Skin of body (tissue), 2 donors: Measurements from ENCODE around the gene CLN6. TPM values are rescaled to one million over a fixed set of nuclear protein-coding genes. Genes with fewer than 3 reads are reported as not detected.
"Not testable (repeated sequence)": the region's sequence is repeated elsewhere in the genome, so short reads cannot be mapped to it uniquely, and the experiment has no call there.

ENCODE experiments used
- DNase-seq: peaks from one replicate; lab custom pipeline; 2025; lab: John Stamatoyannopoulos, UW
- total RNA-seq: library from RNA; depleted of rRNA; stranded (reverse); fragments of >200 nt; gene quantifications from one replicate; pipeline ENCODE4 v1.2.3, GENCODE V29; 2014

Gene CLN6
- total RNA-seq, 1 donor from 2014 or later, result 15.3 TPM

DNA sequence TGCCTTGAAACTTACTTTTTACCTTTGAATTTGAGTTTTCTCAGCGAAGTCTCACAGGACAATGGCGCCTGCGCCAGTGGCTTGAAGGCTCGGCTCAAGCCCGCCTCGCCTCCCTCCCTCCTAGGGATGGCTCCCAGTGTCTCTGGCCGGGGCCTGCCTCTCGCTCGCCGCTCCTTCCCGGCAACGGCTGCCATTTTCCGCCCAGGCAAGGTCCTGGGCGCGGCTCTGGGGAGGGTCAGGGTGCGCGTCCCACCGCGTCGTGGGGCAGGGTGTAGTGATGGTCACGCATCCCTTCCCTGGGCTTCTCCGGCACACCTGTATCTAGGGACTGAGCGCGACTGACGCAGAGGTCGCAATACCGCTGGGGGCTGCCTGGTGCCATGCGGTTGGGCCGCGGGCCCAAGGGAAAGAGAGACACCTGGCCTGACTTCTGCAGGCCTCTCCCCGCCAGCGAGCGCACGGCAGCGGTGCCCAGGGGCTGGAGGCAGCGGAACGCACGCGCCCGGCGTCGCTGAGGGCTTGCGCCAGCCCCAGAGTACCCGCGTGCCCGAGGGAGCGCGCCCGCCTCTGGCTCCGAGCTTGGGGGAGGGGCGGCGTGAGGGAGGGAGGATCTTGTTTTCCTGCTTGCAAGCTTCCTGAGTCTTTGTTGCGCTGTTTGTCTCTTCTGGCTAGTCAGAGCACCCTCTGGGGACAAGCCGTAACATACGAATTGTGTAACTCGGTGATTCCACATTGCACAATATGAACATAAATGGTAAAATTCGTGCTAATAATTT, 27.3 kb upstream of the CLN6 start:
- DNase-seq, result peak; percentile 75

DNA sequence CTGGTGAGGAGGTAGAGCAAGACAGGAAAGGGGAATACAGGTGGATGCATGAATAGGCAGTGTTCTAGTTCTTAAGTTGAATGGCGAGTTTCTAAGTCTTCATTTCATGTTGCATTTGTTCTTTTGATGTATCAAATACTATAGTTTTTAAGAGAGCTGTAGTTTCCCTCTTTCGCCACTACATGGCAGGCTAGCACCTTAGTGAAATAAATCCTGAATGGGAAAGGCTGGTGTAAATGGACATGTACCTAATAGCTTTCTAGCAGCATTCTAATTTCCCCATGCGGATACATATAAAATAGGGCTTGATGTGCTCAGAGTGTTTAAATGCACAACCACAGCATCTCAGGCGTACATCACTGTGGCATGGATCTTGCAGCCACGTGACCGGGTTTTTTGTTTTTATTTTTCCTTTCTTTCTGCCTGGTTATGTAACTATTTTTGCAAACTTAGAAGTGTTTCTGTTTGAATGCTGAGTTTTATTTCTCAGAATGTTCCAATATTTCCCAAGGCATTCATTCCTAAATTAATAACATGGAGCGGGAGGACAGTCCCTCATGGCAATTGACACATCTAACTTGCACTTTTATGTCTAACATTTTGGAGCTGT, 23.5 kb upstream of the CLN6 start:
- peak; percentile 64 for DNase-seq

DNA sequence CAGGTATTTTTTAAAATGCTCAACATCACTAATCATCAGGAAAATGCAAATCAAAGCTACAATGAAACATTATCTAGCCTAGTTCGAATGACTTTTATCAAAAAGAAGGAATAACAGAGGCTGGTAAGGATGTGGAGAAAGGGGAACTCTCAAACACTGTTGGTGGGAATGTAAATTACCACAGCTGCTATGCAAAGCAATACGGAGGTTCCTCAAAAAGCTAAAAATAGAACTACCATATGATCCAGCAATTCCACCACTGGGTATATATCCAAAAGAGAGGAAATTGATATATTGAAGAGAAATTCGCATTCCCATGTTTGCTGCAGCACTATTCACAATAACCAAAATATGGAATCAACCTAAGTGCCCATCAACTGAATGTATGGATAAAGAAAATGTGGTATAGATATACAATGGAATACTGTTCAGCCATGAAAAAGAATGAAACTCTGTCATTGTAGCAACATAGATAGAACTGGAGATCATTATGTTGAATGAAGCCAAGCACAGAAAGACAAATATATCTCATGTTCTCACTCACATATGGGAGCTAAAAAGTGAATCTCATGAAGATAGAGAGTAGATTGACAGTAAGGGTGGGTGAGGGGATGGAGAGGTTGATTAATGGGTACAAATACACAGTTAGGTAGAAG, 19.7 kb upstream of the CLN6 start:
- no peak for DNase-seq

DNA sequence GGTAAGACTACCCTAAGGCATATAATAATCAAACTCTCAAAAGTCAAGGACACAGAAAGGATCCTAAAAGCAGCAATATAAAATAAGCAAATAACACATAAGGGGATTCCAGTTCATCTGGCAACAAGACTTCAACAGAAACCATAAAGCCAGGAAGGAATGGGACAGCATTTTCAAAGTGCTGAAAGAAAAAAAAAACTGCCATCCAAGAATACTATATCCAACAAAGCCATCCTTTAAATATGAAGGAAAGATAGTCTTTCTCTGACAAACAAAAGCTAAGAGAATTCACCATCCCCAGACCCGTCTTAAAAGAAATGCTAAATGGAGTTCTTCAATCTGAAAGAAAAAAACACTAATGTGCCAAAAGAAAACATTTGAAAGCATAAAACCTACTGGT, 14.7 kb upstream of the CLN6 start:
- no peak for DNase-seq

DNA sequence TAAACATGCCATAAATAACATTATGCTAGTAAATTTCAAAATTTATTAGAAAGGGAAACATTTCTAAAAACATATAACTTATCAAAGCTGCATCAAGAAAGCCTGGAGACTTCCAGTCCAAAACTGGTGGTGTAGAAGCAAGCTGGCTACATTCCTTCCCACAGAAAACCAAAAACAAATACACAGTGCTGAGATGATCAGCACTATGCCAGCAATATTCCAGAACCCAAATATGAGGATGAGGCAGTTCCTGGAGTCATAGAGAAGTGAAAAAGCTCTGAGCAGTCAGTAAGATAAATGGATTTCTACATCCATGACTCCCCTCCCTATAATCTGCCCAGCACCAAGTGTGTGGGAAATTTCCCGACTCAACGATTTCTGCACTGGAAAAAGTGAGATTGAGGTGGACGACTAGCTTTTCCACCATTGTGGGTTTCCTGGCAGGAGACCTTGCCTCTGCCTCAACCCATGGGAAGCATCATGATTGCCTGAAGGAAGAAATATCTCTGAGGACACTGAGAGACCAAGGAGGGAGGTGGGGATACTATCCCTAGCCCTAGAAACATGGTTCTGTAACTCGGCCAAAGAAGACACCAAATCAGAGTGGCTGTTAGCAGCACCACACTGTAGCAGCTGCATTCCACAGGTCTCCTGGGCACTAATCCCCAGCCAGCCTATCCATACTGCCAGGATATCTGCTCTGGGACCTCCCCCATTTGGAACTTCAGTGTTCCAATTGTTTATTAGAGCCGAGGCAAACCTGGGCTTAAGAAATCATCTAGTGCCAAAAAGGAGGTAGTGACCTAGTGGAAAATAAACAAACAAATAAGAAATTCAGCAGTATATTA, 11.8 kb upstream of the CLN6 start:
- no peak for DNase-seq

DNA sequence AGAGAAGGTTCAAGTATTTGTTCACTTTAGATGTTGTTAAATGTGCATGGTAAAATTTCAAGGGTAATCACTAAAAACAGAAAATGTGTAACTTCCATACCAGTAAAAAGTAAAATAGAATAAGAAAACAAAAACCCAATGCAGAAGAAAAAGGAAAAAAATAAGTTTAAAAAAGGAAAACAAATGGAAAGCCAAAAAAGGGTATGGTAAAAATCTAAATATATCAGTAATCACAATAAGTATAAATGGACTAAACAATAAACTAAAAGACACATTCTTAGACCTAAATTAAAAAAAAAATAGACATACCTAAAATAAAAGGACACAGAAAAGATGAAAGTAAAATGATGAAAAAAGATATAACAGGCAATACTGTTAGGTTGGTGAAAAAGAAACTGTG, 9.5 kb upstream of the CLN6 start:
- DNase-seq, result no peak

DNA sequence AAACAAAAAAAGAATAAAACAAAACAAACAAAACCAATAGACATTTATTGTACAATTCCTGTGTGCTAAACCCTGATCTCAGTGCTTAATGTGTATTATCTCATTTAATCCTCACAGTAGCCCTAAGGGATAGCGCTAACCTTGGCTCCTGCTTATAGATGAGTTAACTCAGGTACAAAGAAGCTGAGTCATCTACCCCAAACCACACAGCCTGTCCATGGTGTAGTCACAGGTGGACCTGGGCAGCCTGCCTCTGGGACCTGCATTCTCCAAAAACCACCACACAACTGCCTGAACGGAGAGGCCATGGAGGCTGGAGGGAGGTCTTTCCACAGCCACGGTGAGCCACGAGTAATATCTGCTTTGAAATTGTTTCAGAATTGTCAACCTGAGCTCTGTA, 5.5 kb upstream of the CLN6 start:
- no peak for DNase-seq

DNA sequence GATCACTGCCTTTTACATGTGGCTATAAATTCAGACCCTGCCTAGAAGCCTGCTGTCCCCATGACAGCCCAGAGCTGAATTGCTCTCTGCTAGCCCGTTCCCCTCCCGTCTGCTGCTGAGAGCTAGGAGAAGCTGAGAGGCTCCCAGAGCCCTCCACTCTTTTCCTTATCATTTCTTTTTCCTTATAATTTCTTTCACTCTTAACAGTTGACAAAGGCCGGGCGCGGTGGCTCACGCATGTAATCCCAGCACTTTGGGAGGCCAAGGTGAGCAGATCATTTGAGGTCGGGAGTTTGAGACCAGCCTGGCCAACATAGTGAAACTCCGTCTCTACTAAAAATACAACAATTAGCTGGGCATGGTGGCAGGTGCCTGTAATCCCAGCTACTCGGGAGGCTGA, 5.0 kb upstream of the CLN6 start:
- DNase-seq, result not testable (repeated sequence)

DNA sequence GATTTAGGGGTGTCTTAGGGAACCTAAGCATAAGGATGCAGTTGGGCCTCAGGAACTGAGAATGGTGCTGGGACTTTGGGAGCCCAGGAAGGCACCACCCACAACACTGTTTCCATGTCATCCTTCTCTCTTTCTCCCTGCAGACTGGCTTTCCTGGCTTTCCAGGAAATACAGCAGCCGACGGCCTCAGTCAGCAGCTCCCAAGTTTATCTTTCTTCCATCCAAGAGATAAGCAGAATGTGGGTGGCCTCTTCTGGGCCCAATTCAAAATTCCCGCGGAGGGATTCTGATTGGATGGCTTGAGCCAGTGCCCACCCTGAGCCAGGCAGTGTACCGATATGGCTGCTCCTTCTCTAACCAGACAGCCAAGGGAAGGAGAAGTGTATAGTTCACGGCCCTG, 4.5 kb upstream of the CLN6 start:
- DNase-seq, result no peak

DNA sequence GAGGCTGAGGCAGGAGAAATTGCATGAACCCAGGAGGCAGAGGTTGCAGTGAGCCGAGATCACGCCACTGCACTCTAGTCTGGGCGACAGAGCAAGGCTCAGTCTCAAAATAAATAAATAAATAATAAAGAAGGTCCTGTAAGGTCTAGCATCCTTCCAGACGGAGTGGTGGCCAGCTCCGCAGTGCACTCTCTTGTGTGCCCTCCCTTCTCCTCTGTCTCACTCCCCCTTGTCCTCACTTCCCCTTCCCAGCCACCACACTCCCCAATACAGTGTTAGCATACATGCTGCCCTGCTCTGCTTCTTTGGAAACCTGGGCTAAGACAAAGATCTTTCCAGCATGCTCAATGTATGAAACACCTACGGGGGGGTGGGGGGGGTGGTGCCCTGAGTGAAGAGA, 3.4 kb upstream of the CLN6 start:
- DNase-seq, result no peak

DNA sequence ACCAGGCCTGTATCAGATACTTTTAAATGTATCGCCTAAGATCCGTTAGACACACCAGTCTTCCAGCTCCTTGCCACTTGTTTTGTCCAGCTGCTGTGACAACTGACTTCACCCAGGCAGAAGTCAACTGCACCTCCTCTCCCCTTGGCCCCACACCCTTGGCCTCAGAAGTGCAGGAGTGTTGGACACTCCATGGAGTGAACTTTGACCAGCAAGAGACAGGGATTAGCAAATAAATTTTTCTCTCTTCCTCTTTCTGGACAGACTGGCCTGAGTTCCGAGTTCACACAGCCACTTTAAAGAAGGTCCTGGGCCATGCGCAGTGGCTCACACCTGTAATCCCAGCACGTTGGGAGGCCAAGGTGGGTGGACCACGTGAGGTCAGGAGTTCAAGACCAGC, 2.9 kb upstream of the CLN6 start:
- DNase-seq, result no peak

DNA sequence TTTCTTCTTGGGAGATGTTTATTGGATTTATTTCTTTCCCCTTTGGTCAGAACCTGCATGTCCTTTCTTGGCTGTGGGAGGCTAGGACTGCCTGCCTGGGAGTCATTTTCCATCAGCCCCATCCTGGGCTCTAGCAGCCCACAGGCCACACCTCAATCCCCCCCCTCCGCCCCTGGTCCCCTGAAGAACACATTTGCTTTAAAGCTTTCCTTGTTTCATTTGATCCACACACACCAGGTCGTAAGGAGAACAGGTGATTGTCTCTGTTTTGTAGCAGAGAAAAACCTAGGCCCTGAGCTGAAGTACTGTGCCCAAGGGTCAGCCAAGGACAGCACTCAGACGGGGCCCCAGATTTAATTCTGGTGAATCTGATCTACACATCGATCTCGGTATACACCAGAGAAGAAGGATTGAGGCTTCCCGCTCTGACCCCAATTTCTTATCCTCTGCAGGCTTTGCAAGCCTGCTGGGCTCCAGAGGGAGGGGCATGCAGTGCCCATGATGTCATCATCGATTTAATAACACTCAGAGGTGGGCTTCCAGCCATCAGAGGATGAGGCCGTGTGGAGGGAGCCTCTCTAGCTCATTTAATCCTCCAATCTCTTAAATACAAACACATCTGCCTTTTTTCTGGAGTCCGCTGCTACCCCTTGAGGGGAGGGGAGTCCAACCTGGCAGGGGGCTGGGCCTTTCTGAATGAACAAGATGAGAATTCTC, 1.7 kb upstream of the CLN6 start:
- no peak for DNase-seq

DNA sequence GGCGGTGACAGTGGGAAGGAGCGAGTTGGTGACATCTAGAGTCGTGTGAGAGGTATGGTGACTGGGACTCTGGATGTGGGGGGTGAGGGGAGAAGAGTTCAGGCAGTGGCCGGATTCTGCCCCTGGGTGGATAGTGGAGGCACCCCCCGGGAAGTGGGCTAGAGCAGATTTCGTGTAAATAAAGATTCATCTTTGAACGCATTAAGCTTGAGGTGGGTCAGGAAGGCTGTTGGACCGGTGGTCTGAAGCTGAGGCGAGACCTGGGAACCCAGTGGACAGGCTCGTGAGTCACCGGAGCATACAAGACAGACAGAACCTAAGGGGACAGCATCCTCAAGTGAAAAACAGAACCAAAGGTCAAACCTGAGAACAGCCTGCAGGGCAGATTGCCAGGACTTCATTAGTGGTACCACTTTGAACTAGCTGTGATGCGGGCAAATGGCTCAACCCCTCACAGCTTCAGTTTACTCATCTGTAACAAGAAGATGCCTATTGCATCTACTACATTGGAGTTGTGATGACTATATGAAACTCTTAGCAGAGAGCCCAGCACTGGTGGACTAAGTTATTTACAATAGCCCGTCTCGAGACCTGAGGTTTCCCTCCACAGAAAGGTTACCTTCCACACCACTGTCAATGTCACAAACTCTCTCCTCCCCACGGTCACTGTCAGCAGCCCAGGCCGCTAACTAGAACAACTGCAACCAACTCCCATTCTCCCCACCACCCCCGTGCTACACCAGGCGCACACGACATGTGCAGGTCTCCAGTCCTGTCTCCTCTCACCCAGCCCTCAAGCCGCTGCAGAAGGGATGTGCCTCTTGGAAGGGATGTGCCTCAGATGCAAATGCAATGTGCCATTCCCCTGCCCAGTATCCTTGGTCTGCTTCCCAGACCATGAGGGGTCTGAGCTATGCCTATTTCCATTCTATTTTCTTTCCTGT, 901 bp upstream of the CLN6 start:
- DNase-seq, result no peak

DNA sequence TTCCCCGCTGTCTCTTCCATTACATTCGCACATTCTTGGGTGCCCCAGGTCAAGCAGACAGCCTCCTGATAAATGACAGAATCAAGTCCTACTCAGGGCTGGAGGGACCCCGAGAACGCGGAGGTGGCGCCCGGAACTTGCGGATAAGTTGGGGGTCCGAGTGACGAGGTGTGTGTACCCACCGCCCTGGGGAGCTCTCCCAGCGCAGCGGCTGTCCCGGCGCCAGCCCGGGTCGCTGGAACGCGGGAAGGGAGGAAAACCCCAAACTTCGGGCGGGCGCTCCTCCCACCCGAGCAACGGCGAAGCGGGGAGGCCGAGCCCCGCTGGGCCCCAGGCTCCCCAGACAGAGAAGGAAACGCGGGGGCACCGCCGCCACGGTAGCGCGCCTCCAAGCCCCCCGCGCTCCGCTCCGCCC, 550 bp downstream of the CLN6 start:
- no peak for DNase-seq

DNA sequence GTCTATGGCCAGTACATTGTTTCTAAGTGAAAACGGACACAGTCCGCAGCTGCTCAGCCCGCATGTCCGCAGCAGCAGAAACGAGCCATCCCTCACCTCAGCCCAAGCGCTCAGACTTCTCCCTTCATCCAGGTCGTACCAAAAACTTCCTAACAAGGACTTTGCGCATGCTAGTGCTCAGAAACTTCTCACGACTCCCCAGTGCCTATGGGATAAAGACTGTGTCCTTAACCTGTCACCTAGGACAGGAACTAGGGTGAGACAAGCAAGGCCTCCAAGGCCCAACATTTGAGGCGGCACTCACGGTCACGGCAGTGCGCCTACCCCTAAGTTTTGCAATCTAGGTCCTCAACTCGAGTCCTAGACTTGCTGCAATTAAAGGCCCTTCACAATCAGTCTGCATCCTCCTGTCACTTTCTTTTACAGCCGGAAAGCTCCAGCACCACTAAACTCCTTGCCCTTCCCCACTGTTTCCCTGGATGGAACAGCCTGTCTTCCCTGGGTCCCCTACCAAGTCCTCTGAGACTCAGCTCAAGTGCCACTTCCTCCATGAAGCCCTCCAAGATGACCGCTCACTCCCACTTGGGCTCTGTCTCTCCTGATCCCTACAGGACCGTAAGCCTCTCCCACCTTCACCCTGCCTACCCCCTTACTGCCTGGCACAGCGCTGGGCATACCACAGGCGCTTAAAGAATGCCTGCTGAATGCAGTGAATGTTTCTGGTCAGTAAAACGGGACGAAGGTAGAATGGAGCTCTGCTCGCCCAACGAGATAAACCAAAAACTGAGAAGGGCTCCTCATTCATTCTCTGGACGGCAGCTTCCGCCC, 1.2 kb downstream of the CLN6 start:
- DNase-seq, result no peak

DNA sequence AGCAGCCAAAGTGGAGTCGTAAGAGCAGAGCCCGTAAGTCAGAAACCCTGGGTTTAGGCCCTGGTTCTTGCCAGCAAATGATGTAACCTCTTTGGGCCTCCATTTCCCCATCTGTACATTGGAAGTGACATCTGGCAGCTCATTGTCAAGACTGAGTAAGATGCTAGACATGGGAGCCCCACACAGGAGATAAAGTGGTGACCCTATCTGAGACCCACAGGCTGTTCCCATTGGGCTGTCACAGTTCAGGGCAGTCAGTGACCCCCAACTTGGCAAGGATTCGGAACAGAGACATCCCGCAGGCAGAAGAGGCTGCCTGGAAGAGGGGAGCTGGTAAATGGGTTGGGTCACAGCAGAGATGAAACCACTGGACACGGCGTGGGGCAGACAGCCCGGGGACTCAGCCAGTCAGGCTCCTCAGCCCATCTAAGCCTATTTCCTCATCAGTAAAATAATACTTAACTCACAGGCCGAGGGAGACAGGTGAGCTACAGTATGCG, 1.8 kb downstream of the CLN6 start:
- DNase-seq, result no peak

DNA sequence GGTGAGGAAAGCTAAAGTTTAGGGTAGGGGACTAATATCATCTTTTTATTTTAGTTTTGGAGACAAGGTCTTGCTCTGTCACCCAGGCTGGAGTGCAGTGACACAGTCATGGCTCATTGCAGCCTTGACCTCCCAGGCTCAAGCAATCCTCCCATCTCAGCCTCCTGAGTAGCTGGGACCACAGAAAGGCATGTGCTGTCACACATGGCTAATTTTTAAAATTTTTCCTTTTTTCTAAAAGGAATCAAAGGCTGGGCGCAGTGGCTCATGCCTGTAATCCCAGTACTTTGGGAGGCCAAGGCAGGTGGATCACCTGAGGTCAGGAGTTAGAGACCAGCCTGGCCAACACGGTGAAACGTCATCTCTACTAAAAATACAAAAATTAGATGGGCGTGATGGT, 4.1 kb downstream of the CLN6 start:
- not testable (repeated sequence) for DNase-seq

DNA sequence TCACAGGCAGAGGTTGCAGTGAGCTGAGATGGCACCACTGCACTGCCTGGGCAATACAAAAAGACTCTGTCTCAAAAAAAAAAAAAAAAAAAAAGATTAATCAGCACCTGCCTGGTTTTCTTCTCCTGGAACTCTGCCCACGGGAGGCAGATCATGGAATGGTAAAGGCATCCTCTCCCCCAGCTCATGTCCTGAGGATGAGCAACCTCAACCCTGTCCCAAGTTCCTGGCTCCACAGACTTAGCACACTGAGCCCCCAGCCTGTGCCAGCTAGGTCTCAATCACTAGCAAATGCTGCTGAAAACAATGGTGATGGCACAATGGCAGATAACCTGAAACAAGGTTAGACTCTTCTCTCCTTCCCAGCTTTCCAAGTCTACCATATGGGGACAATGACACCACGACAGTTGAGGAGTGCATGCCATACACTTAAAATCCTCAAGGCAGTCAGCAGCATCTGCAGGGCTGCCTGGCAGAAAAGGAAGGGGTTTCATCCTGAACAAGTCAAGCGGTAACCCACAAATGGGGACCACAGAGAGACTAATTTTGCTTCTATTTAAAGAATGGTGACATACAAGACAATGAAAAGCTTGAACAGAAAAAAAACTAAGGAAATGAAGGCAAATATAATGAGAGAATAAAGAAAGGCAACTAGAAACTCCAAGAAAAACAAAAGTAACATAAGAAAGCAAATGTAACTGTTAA, 4.8 kb downstream of the CLN6 start:
- no peak for DNase-seq
